Gastroesophageal sphincter (tissue), 3 donors: ENCODE measurements around the gene ZNF165.

ENCODE experiments used
- POLR2A ChIP-seq, 2 donors: fragments of 450-650 bp; IDR thresholded peaks; one replicate each; pipeline ENCODE4 v1.6.1; 2017; ENCODE audit warnings: antibody characterized with exemption in 2 of 2, mild to moderate bottlenecking in 2 of 2, moderate library complexity in 1 of 2
- POLR2AphosphoS5 ChIP-seq: sonication (generic); formaldehyde crosslinking; IDR thresholded peaks from one replicate; pipeline ENCODE4 v1.6.1; 2017; ENCODE audit warnings: antibody characterized with exemption
- TF ChIP-seq, protein P1 (sequence below), 4 experiments: fragments of 200-600 bp in 2 of 4; fragments of 450-650 bp in 2 of 4; sonication (generic) in 1 of 4; IDR thresholded peaks; one replicate each; pipeline ENCODE4 v1.5.1; 2017 to 2019; ENCODE audit warnings: antibody characterized with exemption in 4 of 4, mild to moderate bottlenecking in 2 of 4, moderate library complexity in 2 of 4

GRCh38 chr6:28078050-28078449 is 2.3 kb upstream of the ZNF165 start:
- TF ChIP-seq, protein P1, sequence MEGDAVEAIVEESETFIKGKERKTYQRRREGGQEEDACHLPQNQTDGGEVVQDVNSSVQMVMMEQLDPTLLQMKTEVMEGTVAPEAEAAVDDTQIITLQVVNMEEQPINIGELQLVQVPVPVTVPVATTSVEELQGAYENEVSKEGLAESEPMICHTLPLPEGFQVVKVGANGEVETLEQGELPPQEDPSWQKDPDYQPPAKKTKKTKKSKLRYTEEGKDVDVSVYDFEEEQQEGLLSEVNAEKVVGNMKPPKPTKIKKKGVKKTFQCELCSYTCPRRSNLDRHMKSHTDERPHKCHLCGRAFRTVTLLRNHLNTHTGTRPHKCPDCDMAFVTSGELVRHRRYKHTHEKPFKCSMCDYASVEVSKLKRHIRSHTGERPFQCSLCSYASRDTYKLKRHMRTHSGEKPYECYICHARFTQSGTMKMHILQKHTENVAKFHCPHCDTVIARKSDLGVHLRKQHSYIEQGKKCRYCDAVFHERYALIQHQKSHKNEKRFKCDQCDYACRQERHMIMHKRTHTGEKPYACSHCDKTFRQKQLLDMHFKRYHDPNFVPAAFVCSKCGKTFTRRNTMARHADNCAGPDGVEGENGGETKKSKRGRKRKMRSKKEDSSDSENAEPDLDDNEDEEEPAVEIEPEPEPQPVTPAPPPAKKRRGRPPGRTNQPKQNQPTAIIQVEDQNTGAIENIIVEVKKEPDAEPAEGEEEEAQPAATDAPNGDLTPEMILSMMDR (IDR thresholded peaks at IDR 0.05): no peak
- no peak for TF ChIP-seq POLR2AphosphoS5
- no peak for TF ChIP-seq POLR2A (IDR thresholded peaks at IDR 0.05)
